Adipocyte (in vitro differentiated cells): ENCODE data around the gene LRRC45.
A peak's percentile ranks its signal among the peaks of the same experiment; 100 is the strongest.

Experiments
- DNase-seq: peaks from one replicate; pipeline ENCODE4 v3.0.0-alpha.2; 2015; ENCODE audit warnings: low read depth
- H3K27me3 ChIP-seq: replicated peaks from 2 replicates; pipeline ENCODE4 v1.7.0; 2013; ENCODE audit warnings: mild to moderate bottlenecking, low read length, moderate library complexity; ENCODE audit not compliant: control insufficient read depth, insufficient read depth
- H3K36me3 ChIP-seq: 2 replicates; pipeline ENCODE4 v1.7.0; 2013; ENCODE audit warnings: low read length, mild to moderate bottlenecking, moderate library complexity; ENCODE audit not compliant: control insufficient read depth, insufficient read depth, severe bottlenecking
- H3K4me1 ChIP-seq: 2 replicates; pipeline ENCODE4 v1.7.0; 2013; ENCODE audit warnings: mild to moderate bottlenecking, low read length, moderate library complexity; ENCODE audit not compliant: control insufficient read depth, insufficient read depth
- H3K4me3 ChIP-seq: 2 replicates; pipeline ENCODE4 v1.7.0; 2013; ENCODE audit warnings: mild to moderate bottlenecking, low read length, moderate library complexity
- H3K9ac ChIP-seq: 2 replicates; pipeline ENCODE4 v1.7.0; 2013; ENCODE audit warnings: mild to moderate bottlenecking, low read length, moderate library complexity
- H3K9me3 ChIP-seq: 2 replicates; pipeline ENCODE4 v1.7.0; 2013; ENCODE audit warnings: mild to moderate bottlenecking, low read length, moderate library complexity; ENCODE audit not compliant: control insufficient read depth

The LRRC45 gene

DNA sequence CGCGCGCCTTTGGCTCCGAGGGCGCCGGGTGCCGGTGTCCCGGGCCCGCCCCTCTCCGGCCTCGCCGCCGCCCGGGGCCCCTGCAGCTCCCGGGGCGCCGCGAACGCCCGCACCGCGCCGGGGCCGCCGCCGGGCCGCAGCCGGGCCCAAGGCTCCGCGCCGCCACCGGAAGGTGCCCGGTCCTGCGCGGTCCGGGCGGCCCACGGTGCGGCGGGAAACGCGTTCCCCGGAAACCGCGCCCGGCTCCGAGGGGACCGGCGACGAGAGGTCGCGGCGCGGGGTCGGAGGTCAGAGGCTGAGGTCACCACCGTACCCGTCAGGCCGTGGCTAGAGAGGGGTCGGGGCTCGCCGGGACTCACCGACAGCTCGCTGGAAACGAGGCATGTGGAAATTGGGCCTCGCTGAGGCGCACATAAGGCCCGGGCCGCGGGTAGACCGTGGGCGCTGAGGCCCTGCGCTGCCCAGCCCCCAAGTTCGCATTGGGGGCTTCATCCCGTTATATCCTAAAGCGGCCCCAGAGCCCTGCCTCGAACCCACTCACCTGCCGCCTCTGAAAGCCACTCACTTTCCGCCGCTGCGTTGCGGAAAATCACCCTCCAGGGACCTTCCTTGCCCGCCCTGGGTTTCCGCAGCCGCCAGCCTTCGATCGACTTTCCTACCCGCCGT lies 42.7 kb downstream of the LRRC45 start, which contains the start of gene DUS1L:
Gene DUS1L, minus strand, starts transcription at position 167 of the 666 bp plus-strand sequence. CDS start 745 bp downstream, outside the sequence.
- H3K4me3 ChIP-seq, result peak within 1 kb of the TSS; percentile 89
- DNase-seq, result peak; percentile 75
- H3K9me3 ChIP-seq, result no peaks in the 10 kb centered on the region
- peak within 1 kb of the TSS; percentile 96 for H3K9ac ChIP-seq
- H3K36me3 ChIP-seq, result peaks cover 26% of the 10 kb centered on the region
- no peaks in the 10 kb centered on the region for H3K27me3 ChIP-seq
- H3K4me1 ChIP-seq, result peaks cover 22% of the 10 kb centered on the region

DNA sequence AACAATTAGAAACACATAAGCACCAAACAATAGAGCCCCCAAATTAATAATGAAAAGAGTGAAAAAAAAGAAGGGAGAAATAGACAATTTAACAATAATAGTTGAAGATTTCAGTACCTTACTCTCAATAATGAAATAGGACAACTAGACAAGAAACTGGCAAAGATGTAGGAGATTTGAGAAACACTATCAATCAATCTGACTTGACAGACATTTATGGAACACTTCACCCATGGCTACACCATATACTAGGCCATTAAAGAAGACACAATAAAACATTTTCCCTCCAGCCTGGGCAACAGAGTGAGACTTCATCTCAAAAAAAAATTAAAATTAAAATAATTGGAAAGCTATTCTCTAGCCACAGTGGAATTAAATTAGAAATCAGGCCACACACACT lies 47.5 kb downstream of the LRRC45 start:
- H3K4me3 ChIP-seq, result no peak overlapping the region
- no peaks in the 10 kb centered on the region for H3K9me3 ChIP-seq
- H3K9ac ChIP-seq, result no peak overlapping the region
- H3K36me3 ChIP-seq, result no peaks in the 10 kb centered on the region
- no peak for DNase-seq
- no peaks in the 10 kb centered on the region for H3K27me3 ChIP-seq
- H3K4me1 ChIP-seq, result peaks cover 7% of the 10 kb centered on the region

DNA sequence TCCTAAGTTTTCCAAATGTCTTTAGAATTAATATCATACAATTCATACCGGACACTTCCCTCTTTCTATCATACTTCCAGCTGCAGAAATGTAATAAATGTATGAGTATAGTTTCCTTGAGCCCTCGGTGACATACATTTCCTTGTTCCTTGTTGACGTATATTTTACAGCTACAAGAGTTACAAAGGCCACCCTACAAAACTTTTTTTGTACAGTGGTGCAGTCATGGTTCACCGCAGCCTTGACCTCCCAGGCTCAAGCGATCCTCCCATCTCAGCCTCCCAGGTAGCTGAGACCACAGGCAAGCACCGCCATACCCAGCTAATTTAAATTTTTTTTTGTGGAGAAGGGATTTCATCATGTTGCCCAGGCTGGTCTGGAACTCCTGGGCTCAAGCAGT lies 49.7 kb downstream of the LRRC45 start:
- H3K4me3 ChIP-seq, result no peak overlapping the region

DNA sequence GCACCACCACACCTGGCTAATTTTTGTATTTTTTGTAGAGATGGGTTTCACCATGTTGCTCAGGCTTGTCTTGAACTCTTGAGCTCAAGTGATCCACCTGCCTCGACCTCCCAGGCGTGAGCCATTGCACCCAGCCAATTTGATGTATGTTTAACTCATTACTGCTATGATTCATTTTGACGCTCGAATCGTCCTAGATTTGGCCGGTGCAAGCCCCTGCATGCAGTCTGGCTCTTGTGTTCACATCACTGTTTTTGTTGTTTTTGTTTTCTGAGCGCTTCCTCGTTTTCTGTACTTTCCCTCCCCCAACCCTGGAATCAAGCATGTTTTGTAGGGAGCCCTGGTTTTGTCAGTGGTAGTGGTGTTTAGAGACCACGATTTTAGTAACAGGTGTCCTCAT lies 50.3 kb downstream of the LRRC45 start:
- Histone ChIP-seq H3K9me3 (no peaks in the 10 kb centered on the region), H3K36me3 (peaks cover 9% of the 10 kb centered on the region), H3K4me3 (no peak overlapping the region), H3K27me3 (no peaks in the 10 kb centered on the region), H3K9ac (no peak overlapping the region), H3K4me1 (no peaks in the 10 kb centered on the region)
- DNase-seq, result no peak

More for the DNA sequence above, 49.7 kb downstream of the LRRC45 start:
- DNase-seq, result no peak
- no peaks in the 10 kb centered on the region for H3K27me3 ChIP-seq
- no peaks in the 10 kb centered on the region for H3K9me3 ChIP-seq
- peaks cover 2% of the 10 kb centered on the region for H3K36me3 ChIP-seq
- no peak overlapping the region for H3K9ac ChIP-seq
- no peaks in the 10 kb centered on the region for H3K4me1 ChIP-seq

DNA sequence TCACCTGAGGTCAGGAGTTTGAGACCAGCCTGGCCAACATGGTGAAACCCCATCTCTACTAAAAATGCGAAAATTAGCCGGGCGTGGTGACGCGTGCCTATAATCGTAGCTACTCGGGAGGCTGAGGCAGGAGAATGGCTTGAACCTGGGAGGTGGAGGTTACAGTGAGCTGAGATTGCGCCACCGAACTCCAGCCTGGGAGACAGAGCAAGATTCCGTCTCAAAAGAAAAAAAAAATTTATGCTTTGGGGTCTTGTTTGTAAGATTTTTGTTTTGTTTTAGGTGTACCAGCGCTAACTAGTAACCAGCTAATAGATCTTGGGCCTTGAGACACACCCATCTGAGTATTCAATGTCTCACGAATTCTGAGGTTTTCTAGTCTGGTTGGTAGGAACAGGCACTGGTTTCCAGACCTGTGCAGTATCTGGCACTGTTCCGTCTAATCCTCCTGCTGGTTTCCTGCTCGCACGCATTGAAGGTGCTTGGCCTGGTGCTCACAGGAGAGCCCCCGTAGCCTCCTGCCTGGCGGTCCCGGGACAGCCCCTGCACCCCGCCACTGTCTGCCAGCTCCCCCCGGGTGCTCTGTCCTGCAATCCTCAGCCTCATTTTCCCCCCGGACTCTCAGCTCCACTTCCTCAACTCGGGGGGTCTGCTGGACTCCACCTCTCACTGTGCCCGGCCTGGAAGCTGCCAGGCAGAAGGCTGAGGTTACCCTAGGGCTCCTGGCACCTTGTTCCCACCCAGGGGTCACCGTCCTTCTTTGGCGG lies 53.1 kb downstream of the LRRC45 start:
- Histone ChIP-seq H3K4me3 (no peak overlapping the region), H3K27me3 (no peaks in the 10 kb centered on the region), H3K4me1 (no peaks in the 10 kb centered on the region), H3K9me3 (no peaks in the 10 kb centered on the region), H3K36me3 (peaks cover 34% of the 10 kb centered on the region), H3K9ac (no peak overlapping the region)
- DNase-seq, result no peak

DNA sequence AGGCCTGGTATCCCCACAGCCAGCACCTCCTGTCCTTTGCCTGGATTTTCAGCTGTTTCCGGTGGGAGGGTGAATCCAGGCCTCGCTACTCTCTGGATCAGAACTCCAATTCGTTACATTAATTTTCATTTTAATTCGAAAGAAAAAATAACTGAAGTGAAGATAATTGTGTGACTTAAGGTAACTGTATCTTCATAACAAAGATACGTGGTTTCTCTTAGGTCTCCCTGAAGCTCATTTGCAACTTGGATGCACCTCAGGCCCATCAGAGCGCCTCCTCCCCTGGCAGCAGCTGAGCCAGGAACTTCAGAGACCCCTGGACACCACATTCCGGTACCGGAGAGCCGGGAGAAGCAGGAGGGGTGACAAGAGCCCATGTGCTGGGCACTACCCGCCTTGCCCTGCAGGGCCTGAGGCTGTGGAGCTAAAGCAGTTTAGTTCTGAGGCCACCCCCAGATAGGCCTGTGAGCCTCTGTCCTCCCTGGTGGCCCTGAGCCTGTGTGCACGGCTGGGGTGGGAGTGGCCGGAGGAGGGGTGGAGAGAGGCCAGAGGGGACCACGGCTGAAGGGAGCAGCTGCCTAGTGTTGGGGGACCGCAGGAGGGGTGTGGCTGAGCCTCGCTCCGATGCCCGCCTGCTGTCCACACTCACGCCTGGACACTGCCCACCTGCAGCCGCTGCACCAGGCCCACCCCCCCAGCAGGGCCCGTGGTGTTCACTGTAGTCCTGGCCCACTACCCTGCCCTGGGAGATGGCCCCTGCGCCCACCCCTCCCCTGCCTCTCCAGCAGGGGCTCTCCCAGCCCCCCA lies 53.9 kb downstream of the LRRC45 start:
- no peak overlapping the region for H3K4me3 ChIP-seq
- no peaks in the 10 kb centered on the region for H3K4me1 ChIP-seq
- DNase-seq, result no peak
- peaks cover 41% of the 10 kb centered on the region for H3K36me3 ChIP-seq
- no peaks in the 10 kb centered on the region for H3K9me3 ChIP-seq
- H3K27me3 ChIP-seq, result no peaks in the 10 kb centered on the region
- peak overlapping the region; percentile 22 for H3K9ac ChIP-seq

DNA sequence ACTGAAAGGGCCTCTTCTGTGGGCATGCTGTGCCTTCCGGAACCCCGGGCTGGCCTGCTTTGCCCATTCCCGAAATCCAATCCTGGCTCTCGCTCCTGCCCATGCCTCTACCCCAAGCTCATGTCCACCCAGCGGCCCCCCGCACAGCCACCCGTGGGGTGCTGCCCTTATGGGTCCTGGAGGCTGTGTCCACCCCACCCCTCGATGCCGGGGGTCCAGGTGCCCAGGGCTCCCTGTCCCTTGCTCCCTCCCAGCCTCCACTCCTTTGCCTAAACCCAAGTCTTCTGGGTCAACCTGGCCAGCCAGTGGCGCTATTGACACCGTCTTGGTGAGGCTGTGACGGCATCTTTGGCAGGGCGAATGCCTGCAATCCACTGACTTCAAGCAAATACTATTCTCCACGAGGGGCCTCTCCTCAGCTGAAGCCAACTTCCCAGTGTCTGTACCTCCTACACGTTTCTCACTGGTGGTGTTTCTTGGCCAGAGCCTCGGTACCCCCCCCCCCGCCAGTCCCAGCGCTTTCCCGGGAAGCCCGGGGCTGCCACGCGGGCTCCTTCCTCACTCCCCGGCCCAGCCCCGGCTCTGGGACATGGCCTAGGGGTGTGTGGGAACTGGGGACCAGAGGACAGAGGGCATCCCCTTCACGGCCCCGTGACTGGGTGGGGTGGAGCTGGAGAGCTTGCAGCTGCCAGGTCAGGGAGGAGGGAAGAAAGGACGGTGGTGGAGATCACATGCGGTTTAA lies 54.7 kb downstream of the LRRC45 start:
- H3K4me3 ChIP-seq, result no peak overlapping the region
- H3K36me3 ChIP-seq, result peaks cover 49% of the 10 kb centered on the region
- H3K9ac ChIP-seq, result peak overlapping the region; percentile 17
- no peak for DNase-seq
- H3K9me3 ChIP-seq, result no peaks in the 10 kb centered on the region
- H3K27me3 ChIP-seq, result no peaks in the 10 kb centered on the region
- no peaks in the 10 kb centered on the region for H3K4me1 ChIP-seq

DNA sequence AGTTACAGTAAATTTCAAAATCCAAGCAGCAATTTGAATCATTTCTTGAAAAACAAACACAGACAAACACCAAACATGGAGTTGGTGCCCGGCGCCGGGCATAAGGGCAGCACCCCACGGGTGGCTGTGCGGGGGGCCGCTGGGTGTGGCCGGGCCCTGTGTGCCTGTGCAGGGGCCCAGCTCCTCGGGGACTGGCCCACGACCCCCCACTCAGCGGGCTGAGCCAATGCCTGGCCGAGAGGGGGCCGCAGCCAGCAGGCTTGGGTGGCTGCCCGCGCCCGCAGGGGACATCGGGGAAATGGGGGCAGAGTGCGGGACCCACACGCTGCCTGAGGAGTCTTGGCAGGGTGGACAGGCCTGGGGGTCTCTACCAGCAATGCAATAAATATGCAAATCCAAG lies 55.3 kb downstream of the LRRC45 start:
- H3K9me3 ChIP-seq, result no peaks in the 10 kb centered on the region
- no peaks in the 10 kb centered on the region for H3K27me3 ChIP-seq
- H3K4me1 ChIP-seq, result no peaks in the 10 kb centered on the region
- peaks cover 56% of the 10 kb centered on the region for H3K36me3 ChIP-seq
- DNase-seq, result no peak
- H3K4me3 ChIP-seq, result no peak overlapping the region
- peak overlapping the region; percentile 17 for H3K9ac ChIP-seq

DNA sequence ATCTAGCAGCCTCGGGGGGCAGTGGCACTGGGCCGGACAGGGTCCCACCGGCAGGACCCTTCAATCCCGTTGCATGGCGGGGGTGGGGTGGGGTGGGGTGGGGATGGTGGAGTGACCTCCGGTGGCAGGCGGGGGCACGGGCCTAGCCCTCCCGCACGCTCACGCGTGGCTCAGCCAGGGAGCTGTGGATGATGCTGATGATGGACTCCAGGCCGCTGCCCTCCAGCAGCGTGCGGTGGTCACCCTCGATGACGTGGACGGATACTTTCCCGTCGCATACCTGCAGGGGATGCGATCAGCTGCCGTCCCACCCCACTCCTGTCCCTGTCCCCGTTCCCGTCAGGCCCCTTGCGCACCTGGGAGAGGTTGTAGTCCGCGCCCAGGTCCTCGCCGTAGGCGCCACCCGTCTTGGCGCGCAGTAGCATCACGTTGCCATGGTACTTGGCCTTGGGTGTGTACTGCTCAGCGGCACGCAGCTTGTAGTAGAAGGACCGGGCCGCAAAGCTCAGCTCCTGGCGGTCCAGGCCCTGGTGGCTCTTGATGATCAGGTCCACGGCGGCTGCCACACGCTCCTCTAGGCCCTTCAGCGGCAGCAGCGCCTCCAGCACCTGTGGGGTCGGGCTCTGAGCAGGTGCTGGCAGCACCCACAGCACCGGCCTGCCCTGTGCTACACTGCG lies 56.0 kb downstream of the LRRC45 start:
- no peaks in the 10 kb centered on the region for H3K4me1 ChIP-seq
- no peak overlapping the region for H3K9ac ChIP-seq
- no peak overlapping the region for H3K4me3 ChIP-seq
- no peaks in the 10 kb centered on the region for H3K9me3 ChIP-seq
- no peak for DNase-seq
- no peaks in the 10 kb centered on the region for H3K27me3 ChIP-seq
- peaks cover 63% of the 10 kb centered on the region for H3K36me3 ChIP-seq

DNA sequence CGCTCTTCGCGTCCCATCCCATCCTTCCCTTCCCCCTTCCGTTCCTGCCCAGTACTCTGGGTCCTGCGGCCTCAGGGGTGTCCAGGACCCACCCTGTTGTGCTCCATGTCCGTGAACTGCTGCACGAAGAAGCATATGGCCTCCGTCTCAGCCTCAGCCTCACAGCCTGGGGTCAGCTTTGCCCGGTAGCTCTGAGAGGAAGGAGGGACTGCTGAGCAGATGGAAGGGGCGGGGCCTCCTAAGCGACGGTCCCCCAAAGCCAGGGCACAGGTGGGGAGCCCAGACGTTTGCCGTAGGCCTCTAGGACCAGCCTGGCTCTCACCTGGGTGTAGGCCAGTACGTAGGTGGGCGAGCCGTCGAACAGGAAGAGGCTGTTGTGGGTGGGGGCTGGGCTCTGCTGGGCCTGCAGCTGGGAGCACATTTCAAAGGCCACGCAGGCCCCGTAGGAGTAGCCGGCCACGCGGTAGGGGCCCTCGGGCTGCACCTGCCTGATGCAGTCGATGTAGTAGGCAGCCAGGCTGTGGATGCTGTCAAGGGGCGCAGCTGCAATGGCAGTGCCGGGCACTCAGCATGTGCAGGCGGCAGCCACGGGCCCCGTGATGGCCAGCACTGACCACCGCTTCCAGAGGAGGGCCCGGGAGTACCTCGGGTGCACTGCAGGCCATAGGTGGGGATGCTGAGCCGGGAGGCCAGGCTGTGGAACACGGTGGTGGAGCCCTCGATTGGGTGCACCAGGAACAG lies 57.1 kb downstream of the LRRC45 start:
- Histone ChIP-seq H3K9ac (no peak overlapping the region), H3K4me1 (no peaks in the 10 kb centered on the region), H3K27me3 (no peaks in the 10 kb centered on the region), H3K9me3 (no peaks in the 10 kb centered on the region), H3K36me3 (peaks cover 73% of the 10 kb centered on the region), H3K4me3 (no peak overlapping the region)
- no peak for DNase-seq
